Measurements from ENCODE around the gene AVPR2. TPM values are rescaled to one million over a fixed set of nuclear protein-coding genes. Genes with fewer than 3 reads are reported as not detected.

AVPR2 gene
- total and polyA plus RNA-seq, 10 of the 15 experiments (the other 5 are each of a cell fraction or from before 2014, with no cell fraction given), result 0.12 to 0.37 TPM; not detected in 8

GRCh38 chrX:153908219-153908860, 3.9 kb downstream of the AVPR2 start (continued):
- TF ChIP-seq, protein P1, sequence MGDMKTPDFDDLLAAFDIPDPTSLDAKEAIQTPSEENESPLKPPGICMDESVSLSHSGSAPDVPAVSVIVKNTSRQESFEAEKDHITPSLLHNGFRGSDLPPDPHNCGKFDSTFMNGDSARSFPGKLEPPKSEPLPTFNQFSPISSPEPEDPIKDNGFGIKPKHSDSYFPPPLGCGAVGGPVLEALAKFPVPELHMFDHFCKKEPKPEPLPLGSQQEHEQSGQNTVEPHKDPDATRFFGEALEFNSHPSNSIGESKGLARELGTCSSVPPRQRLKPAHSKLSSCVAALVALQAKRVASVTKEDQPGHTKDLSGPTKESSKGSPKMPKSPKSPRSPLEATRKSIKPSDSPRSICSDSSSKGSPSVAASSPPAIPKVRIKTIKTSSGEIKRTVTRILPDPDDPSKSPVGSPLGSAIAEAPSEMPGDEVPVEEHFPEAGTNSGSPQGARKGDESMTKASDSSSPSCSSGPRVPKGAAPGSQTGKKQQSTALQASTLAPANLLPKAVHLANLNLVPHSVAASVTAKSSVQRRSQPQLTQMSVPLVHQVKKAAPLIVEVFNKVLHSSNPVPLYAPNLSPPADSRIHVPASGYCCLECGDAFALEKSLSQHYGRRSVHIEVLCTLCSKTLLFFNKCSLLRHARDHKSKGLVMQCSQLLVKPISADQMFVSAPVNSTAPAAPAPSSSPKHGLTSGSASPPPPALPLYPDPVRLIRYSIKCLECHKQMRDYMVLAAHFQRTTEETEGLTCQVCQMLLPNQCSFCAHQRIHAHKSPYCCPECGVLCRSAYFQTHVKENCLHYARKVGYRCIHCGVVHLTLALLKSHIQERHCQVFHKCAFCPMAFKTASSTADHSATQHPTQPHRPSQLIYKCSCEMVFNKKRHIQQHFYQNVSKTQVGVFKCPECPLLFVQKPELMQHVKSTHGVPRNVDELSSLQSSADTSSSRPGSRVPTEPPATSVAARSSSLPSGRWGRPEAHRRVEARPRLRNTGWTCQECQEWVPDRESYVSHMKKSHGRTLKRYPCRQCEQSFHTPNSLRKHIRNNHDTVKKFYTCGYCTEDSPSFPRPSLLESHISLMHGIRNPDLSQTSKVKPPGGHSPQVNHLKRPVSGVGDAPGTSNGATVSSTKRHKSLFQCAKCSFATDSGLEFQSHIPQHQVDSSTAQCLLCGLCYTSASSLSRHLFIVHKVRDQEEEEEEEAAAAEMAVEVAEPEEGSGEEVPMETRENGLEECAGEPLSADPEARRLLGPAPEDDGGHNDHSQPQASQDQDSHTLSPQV (IDR thresholded peaks at IDR 0.05), result no peak
- TF ChIP-seq ZBTB11 (CRISPR knock-in tag; IDR thresholded peaks at IDR 0.05) (no peak), TCF7 (IDR thresholded peaks at IDR 0.05; ENCODE audit: borderline replicate concordance) (no peak), IRF5 (IDR thresholded peaks at IDR 0.05; ENCODE audit: borderline replicate concordance) (no peak), PKNOX1 (IDR thresholded peaks at IDR 0.05) (no peak), BACH1 (IDR thresholded peaks at IDR 0.05; ENCODE audit: borderline replicate concordance) (no peak), SREBF2 (IDR thresholded peaks at IDR 0.05; ENCODE audit: low read length) (no peak)
- TF ChIP-seq, protein P2, sequence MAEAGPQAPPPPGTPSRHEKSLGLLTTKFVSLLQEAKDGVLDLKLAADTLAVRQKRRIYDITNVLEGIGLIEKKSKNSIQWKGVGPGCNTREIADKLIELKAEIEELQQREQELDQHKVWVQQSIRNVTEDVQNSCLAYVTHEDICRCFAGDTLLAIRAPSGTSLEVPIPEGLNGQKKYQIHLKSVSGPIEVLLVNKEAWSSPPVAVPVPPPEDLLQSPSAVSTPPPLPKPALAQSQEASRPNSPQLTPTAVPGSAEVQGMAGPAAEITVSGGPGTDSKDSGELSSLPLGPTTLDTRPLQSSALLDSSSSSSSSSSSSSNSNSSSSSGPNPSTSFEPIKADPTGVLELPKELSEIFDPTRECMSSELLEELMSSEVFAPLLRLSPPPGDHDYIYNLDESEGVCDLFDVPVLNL (IDR thresholded peaks at IDR 0.05; ENCODE audit: low read depth, low read length), result no peak
